ENCODE measurements around the gene ARHGAP6.
"Not testable (repeated sequence)": the region's sequence is repeated elsewhere in the genome, so short reads cannot be mapped to it uniquely, and the experiment has no call there.

The ARHGAP6 gene

DNA sequence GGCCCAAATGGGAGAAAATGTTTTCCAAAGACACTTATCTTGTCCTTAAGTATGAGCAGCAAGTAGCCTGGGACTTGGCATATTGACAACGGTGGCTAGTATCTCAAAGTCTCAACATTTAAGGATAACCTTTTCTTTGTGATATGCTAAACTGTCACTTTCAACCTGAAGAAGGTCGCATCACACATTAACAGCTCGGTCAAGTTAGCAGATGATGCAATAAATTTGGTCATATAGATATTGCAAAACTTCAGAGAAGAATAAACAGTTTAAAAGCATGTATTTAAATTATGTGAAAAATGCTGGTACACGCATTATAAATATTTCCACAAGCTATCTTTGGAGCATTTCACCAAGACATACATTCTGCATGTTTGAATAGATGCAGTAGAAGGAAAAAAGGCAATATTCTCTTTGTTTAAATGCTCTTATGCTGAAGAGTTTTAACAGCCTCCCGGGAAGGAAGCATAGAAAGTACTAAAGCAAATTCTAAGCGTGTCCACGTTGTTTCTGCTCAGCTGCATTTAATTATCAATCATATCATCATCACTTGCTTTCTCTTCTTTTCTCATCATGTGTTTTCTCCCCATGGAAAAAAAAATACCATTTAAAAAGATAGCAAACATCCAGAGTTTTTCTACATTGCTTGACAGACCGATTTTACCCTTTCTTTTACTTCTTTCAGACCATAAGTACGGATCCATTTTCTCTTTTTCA lies 24.2 kb downstream of the ARHGAP6 start:
- DNase-seq, result no peak

- no peak for DNase-seq
Measured at GRCh38 chrX:11640089-11640488, 25.6 kb downstream of the ARHGAP6 start.

- DNase-seq, result no peak
Measured at GRCh38 chrX:11632732-11633131, 33.0 kb downstream of the ARHGAP6 start.

DNA sequence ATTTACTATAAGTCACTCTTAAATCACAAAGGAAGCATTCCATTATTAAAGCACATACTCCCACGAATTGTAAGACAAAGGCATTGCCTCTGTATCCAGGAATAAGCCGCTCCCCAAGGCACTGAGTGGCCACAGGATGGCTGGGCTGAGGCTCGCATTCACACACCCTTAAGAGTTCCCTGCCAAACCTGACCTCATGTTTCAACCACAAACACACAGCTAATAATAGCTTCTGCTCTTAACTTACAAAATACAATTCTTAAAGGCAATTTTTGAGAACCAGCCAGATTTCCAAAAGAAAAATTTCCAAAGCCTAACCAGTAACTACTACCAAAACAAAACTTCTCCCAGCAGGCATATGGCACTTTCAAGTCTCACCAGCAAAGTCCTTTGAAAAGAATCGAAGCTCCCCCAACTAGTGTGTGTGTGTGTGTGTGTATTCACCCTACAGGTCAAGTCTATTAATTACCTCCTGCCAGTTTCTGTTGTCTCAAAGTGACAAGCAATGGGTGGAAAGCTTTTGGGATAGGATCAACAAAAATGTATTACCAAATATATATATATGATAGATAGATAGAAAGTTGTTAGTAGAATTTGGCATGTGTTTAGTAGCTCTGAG lies 36.0 kb downstream of the ARHGAP6 start:
- DNase-seq, result no peak

- no peak for DNase-seq
Measured at GRCh38 chrX:11628399-11628798, 37.3 kb downstream of the ARHGAP6 start.

- no peak for DNase-seq
Measured at GRCh38 chrX:11626351-11626750, 39.4 kb downstream of the ARHGAP6 start.

DNA sequence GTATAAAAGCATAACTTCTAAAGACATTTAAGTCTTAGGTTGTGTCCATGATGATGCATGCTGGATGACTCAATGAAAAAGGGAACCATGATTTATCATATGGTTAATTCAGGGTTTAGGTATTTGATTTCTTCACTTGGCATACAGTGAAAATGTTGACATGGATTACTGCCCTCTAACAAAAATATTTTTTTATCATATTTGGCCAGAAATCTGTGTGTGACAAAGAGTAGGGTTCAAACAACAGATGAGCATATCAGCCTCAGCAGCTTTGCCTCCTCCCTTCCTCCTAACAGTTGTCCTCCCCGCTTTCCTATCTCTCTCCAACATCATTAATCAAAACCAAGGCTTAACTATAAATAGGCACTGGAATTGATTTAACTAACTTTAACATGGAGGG lies 46.3 kb downstream of the ARHGAP6 start:
- no peak for DNase-seq

DNA sequence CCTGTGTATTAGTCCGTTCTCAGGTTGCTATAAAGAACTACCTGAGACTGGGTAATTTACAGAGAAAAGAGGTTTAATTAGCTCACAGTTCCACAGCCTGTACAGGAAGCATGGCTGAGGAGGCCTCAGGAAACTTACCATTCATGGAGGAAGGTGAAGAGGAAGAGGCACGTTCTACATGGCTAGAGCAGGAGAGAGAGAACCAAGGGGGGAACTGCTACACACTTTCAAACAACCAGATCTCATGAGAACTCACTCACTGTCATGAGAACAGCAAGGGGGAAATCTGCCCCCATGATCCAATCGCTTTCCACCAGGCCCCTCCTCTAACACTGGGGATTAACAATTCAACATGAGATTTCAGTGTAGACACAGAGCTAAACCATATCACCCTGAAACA lies 51.5 kb downstream of the ARHGAP6 start:
- DNase-seq, result not testable (repeated sequence)

GRCh38 chrX:11611965-11612364 lies 53.8 kb downstream of the ARHGAP6 start:
- no peak for DNase-seq

GRCh38 chrX:11611161-11611560 lies 54.6 kb downstream of the ARHGAP6 start:
- no peak for DNase-seq

GRCh38 chrX:11609109-11609508 lies 56.6 kb downstream of the ARHGAP6 start:
- no peak for DNase-seq

- no peak for DNase-seq
Measured at GRCh38 chrX:11606408-11606807, 59.3 kb downstream of the ARHGAP6 start.

- no peak for DNase-seq
Measured at GRCh38 chrX:11600578-11600977, 65.1 kb downstream of the ARHGAP6 start.

DNA sequence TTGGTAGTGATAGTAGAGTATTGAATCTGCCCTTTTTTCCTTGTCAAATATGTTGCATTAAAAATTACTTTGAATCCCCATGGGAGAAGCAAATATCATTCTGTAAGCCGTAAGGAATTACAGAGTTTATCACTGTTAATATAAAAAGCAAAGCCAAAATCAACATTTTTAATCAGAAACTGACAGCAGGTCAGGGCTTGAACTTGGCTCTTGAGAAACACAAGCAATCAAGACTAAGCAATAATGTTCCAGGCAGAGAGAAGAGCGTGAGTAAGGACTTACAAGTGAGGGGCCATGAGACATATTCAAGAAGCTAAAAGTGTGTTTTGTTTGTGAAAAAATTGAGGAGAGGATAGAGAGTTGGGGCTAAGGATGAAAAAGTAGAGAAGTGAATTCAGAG lies 68.2 kb downstream of the ARHGAP6 start:
- DNase-seq, result no peak

GRCh38 chrX:11591723-11592346 lies 73.9 kb downstream of the ARHGAP6 start:
- no peak for DNase-seq

- DNase-seq, result no peak
Measured at GRCh38 chrX:11589641-11590040, 76.1 kb downstream of the ARHGAP6 start.

DNA sequence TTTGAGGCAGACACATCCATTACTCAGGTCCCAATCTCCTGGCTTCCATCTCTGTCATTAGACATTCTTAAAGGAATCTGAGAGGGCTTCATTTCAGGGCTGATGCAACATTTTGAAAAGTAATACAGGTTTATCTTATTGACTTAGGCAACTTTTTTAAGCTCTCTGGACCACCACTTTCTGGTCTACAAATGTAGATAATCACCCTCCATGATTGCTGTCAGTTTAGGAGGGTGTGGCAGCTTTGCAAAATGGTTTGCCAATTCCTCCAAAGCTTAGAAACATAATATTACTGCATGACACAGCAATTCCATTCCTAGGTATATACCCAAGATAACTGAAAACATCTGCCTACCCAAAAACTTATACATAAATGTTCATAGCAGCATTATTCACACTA lies 77.6 kb downstream of the ARHGAP6 start:
- no peak for DNase-seq

- no peak for DNase-seq
Measured at GRCh38 chrX:11585174-11585573, 80.5 kb downstream of the ARHGAP6 start.

GRCh38 chrX:11580789-11581188 lies 84.9 kb downstream of the ARHGAP6 start:
- DNase-seq, result no peak

DNA sequence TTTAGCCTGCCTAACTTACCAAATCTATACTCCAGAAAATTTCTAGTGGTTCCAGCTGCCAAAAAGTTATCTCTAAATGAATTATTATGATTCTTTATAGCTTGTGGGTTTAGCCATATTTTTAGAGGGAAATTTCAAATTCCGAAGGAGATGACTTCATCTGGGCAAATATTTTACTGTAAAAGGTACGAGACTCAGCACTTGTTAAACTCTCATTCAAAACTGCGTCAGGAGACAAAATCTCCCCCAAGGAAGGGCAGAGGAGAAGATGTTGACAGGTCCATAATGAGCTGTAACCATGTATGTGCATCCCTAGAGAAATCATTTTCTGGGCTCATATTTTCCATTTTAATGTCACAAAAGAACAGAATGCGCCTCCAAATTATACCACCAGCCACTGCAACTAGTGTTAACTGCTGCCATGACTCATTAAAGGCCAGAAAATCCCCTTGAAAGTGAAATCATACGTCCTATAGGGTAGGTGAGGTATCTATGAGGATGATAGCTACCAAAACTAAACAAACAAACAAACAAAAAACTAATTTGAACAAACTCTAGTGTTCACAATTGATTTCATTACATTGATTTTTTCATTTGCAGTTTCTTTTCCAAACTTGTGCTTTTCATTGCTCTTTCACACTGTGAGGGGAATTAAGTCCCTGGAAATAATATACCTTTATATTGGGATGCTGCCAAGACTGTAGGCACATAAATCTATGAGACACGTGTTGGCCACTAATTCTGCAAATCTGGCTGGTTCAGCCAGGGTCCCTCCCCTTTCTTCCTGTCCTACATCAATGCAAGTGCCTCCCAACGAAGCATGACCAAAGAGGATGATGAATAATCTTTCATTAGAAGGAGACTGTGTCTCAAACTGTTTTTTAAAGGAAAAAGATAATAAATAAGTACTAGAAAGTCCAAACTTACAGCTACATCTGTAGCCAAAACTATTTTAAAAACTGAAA lies 85.8 kb downstream of the ARHGAP6 start:
- DNase-seq, result no peak

GRCh38 chrX:11578301-11578700 lies 87.4 kb downstream of the ARHGAP6 start:
- not testable (repeated sequence) for DNase-seq

- no peak for DNase-seq
Measured at GRCh38 chrX:11577603-11578002, 88.1 kb downstream of the ARHGAP6 start.

GRCh38 chrX:11575332-11575731 lies 90.4 kb downstream of the ARHGAP6 start:
- DNase-seq, result no peak
